GM12801 (cell line): Measurements from ENCODE around the gene MAP7.

ENCODE experiments used
- CTCF ChIP-seq: IDR thresholded peaks from one replicate; pipeline ENCODE4 v1.5.1; 2011; ENCODE audit warnings: control low read depth; ENCODE audit not compliant: insufficient read length; ENCODE audit errors: extremely low read depth

MAP7 gene

DNA sequence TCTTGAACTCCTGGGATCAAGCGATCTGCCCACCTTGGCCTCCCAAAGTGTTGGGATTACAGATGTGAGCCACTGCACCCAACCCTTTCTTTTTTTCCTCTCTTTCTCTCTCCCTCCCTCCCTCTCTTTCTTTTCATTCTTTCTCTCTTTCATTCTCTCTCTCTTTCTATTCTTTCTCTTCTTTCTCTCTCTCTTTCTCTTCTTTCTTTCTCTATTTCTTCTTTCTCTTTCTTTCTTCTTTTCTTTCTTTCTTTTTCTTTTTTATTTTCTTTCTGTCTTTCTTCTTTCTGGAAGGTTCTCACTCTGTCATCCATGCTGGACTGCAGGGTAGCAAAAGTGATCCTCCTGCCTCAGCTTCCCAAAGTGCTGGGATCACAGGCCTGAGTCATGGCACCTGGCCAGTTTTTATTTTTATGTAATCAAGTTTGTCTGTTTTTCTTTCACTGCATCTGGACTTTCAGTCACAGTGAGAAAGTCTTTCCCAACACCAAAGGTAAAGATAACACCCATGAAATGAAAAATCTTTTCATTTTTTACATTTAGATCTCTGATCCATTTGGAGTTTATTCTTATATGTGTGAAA, 240.4 kb downstream of the MAP7 start:
- no peak for TF ChIP-seq CTCF

DNA sequence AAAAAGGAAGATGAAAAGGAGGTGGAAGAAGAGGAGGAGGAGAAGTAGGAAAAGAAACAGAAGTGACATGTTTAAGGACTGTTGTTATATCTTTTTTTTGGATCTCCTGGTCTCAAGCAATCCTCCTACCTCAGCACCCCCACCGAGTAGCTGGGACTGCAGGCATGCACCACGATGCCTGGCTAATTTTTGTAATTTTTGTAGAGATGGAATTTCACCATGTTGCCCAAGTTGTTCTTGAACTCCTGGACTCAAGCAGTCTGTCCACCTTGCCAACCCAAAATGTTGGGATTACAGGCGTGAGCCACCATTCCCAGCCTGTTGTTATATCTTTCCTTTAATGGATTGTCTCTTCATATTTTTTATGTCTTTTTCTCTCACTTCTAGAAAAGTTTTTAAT, 241.1 kb downstream of the MAP7 start:
- TF ChIP-seq CTCF: no peak

- no peak for TF ChIP-seq CTCF
Measured at GRCh38 chr6:136307351-136307750, 242.9 kb downstream of the MAP7 start.

GRCh38 chr6:136306466-136306865, 243.8 kb downstream of the MAP7 start:
- TF ChIP-seq CTCF: no peak

- no peak for TF ChIP-seq CTCF
Measured at GRCh38 chr6:136304410-136304809, 245.8 kb downstream of the MAP7 start.

DNA sequence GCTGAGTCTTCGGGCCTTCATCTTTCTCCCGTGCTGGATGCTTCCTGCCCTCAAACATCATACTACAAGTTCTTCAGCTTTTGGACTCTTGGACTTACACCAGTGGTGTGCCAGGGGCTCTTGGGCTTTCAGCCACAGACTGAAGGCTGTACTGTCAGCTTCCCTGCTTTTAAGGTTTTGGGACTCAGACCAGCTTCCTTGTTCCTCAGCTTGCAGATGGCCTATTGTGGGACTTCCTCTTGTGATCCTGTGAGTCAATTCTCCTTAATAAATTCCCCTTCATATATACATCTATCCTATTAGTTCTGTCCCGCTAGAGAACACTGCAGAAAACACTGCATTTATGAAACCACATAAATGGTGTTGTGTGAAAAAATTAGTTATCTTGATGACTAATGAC, 246.7 kb downstream of the MAP7 start:
- no peak for TF ChIP-seq CTCF

GRCh38 chr6:136294621-136295020, 255.6 kb downstream of the MAP7 start:
- TF ChIP-seq CTCF: no peak
